GM12892 (cell line): ENCODE data around the gene WDR13.

Experiments used
- POLR2A ChIP-seq: IDR thresholded peaks from 2 replicates; pipeline ENCODE4 v1.6.1; 2011; ENCODE audit warnings: low read depth, low read length, control low read depth
- POLR2AphosphoS5 ChIP-seq: IDR thresholded peaks from 2 replicates; pipeline ENCODE4 v1.6.1; 2011; ENCODE audit warnings: low read depth, low read length, control low read depth
- TAF1 ChIP-seq: IDR thresholded peaks from 2 replicates; pipeline ENCODE4 v1.6.1; 2011; ENCODE audit warnings: low read depth, mild to moderate bottlenecking, control low read depth, low read length, borderline replicate concordance

GRCh38 chrX:48631376-48632090, 34.2 kb downstream of the WDR13 start:
- TF ChIP-seq POLR2A = no peak
- TF ChIP-seq POLR2AphosphoS5 = no peak
- TF ChIP-seq TAF1 = no peak
